NCI-H526 treated with DMSO at 0.1 percent for 48 hours (cell line): ENCODE data around the gene ADCY5.
A peak's percentile ranks its signal among the peaks of the same experiment; 100 is the strongest.

Experiments
- DNase-seq: peaks from one replicate; lab custom pipeline; 2025; lab: John Stamatoyannopoulos, UW

The ADCY5 gene

GRCh38 chr3:123406598-123406997, 42.3 kb downstream of the ADCY5 start:
- no peak for DNase-seq

- no peak for DNase-seq
Measured at GRCh38 chr3:123405936-123406510, 42.9 kb downstream of the ADCY5 start.

GRCh38 chr3:123405021-123405420, 43.9 kb downstream of the ADCY5 start:
- no peak for DNase-seq

- DNase-seq = no peak
Measured at GRCh38 chr3:123404391-123404790, 44.5 kb downstream of the ADCY5 start.

- DNase-seq = no peak
Measured at GRCh38 chr3:123401836-123402530, 46.9 kb downstream of the ADCY5 start.

- DNase-seq = no peak
Measured at GRCh38 chr3:123400169-123400568, 48.7 kb downstream of the ADCY5 start.

GRCh38 chr3:123399653-123400052, 49.2 kb downstream of the ADCY5 start:
- DNase-seq = no peak

- no peak for DNase-seq
Measured at GRCh38 chr3:123397921-123398785, 50.7 kb downstream of the ADCY5 start.

GRCh38 chr3:123397050-123397590, 51.8 kb downstream of the ADCY5 start:
- no peak for DNase-seq

GRCh38 chr3:123396171-123397049, 52.5 kb downstream of the ADCY5 start:
- no peak for DNase-seq

GRCh38 chr3:123395235-123395634, 53.7 kb downstream of the ADCY5 start:
- DNase-seq = no peak

- no peak for DNase-seq
Measured at GRCh38 chr3:123394391-123395020, 54.4 kb downstream of the ADCY5 start.

GRCh38 chr3:123392871-123393620, 55.8 kb downstream of the ADCY5 start:
- DNase-seq = no peak

GRCh38 chr3:123392368-123392767, 56.5 kb downstream of the ADCY5 start:
- no peak for DNase-seq

- DNase-seq = no peak
Measured at GRCh38 chr3:123390865-123391600, 57.9 kb downstream of the ADCY5 start.

GRCh38 chr3:123389628-123389918, 59.3 kb downstream of the ADCY5 start:
- no peak for DNase-seq

GRCh38 chr3:123388811-123389627, 59.9 kb downstream of the ADCY5 start:
- no peak for DNase-seq

GRCh38 chr3:123388042-123388441, 60.8 kb downstream of the ADCY5 start:
- no peak for DNase-seq

- peak; percentile 84 for DNase-seq
Measured at GRCh38 chr3:123387532-123387931, 61.4 kb downstream of the ADCY5 start.
